Measurements from ENCODE around the gene R3HDM2. TPM values are rescaled to one million over a fixed set of nuclear protein-coding genes. Genes with fewer than 3 reads are reported as not detected.
"Not testable (repeated sequence)": the region's sequence is repeated elsewhere in the genome, so short reads cannot be mapped to it uniquely, and the experiment has no call there.

Gene R3HDM2
- total RNA-seq, 1 donor from 2014 or later = 38.6 TPM

GRCh38 chr12:57341275-57341990, 89.4 kb downstream of the R3HDM2 start:
- no peak for ATAC-seq

GRCh38 chr12:57340104-57340503, 90.7 kb downstream of the R3HDM2 start:
- DNase-seq (ENCODE audit: low spot score) = no peak

More at GRCh38 chr12:57341275-57341990, 89.4 kb downstream of the R3HDM2 start:
- DNase-seq (ENCODE audit: low spot score) = no peak

GRCh38 chr12:57336299-57336698, 94.5 kb downstream of the R3HDM2 start:
- DNase-seq (ENCODE audit: low spot score); ATAC-seq: not testable (repeated sequence)

More at GRCh38 chr12:57340104-57340503, 90.7 kb downstream of the R3HDM2 start:
- peak; percentile 68 for ATAC-seq

- DNase-seq (ENCODE audit: low spot score) = no peak
- no peak for ATAC-seq
Observed at GRCh38 chr12:57334219-57334618, 96.6 kb downstream of the R3HDM2 start.

- ATAC-seq (no peak), DNase-seq (ENCODE audit: low spot score) (no peak)
Observed at GRCh38 chr12:57332646-57333312, 98.1 kb downstream of the R3HDM2 start.

- ATAC-seq (no peak), DNase-seq (ENCODE audit: low spot score) (no peak)
Observed at GRCh38 chr12:57330992-57331391, 99.9 kb downstream of the R3HDM2 start.

GRCh38 chr12:57329219-57329618, 101.6 kb downstream of the R3HDM2 start:
- ATAC-seq = no peak

GRCh38 chr12:57325395-57325794, 105.4 kb downstream of the R3HDM2 start:
- ATAC-seq (no peak), DNase-seq (ENCODE audit: low spot score) (no peak)

More at GRCh38 chr12:57329219-57329618, 101.6 kb downstream of the R3HDM2 start:
- no peak for DNase-seq (ENCODE audit: low spot score)

- ATAC-seq (no peak), DNase-seq (ENCODE audit: low spot score) (no peak)
Observed at GRCh38 chr12:57323416-57323815, 107.4 kb downstream of the R3HDM2 start.

- DNase-seq (ENCODE audit: low spot score) (no peak), ATAC-seq (no peak)
Observed at GRCh38 chr12:57320639-57321038, 110.2 kb downstream of the R3HDM2 start.

- ATAC-seq (no peak), DNase-seq (ENCODE audit: low spot score) (no peak)
Observed at GRCh38 chr12:57319678-57320469, 111.0 kb downstream of the R3HDM2 start.

GRCh38 chr12:57315681-57316080, 115.2 kb downstream of the R3HDM2 start:
- ATAC-seq (no peak), DNase-seq (ENCODE audit: low spot score) (no peak)

GRCh38 chr12:57312287-57312686, 118.6 kb downstream of the R3HDM2 start:
- DNase-seq (ENCODE audit: low spot score); ATAC-seq: not testable (repeated sequence)

GRCh38 chr12:57309420-57309819, 121.4 kb downstream of the R3HDM2 start:
- DNase-seq (ENCODE audit: low spot score) (no peak), ATAC-seq (no peak)

- no peak for ATAC-seq
Observed at GRCh38 chr12:57300961-57301584, 129.8 kb downstream of the R3HDM2 start.

GRCh38 chr12:57299514-57300016, 131.3 kb downstream of the R3HDM2 start:
- DNase-seq (ENCODE audit: low spot score) (no peak), ATAC-seq (peak; percentile 50)

More at GRCh38 chr12:57300961-57301584, 129.8 kb downstream of the R3HDM2 start:
- no peak for DNase-seq (ENCODE audit: low spot score)

- ATAC-seq (no peak), DNase-seq (ENCODE audit: low spot score) (no peak)
Observed at GRCh38 chr12:57296291-57296690, 134.6 kb downstream of the R3HDM2 start.

GRCh38 chr12:57282073-57282472, 148.8 kb downstream of the R3HDM2 start:
- not testable (repeated sequence) for DNase-seq (ENCODE audit: low spot score); ATAC-seq

GRCh38 chr12:57280211-57281062, 150.4 kb downstream of the R3HDM2 start:
- ATAC-seq (peak; percentile 86), DNase-seq (ENCODE audit: low spot score) (no peak)

Data from left lobe of liver (tissue), 2 donors.